ENCODE data around the gene SLC9A9.
"Not testable (repeated sequence)": the region's sequence is repeated elsewhere in the genome, so short reads cannot be mapped to it uniquely, and the experiment has no call there.

Gene SLC9A9

DNA sequence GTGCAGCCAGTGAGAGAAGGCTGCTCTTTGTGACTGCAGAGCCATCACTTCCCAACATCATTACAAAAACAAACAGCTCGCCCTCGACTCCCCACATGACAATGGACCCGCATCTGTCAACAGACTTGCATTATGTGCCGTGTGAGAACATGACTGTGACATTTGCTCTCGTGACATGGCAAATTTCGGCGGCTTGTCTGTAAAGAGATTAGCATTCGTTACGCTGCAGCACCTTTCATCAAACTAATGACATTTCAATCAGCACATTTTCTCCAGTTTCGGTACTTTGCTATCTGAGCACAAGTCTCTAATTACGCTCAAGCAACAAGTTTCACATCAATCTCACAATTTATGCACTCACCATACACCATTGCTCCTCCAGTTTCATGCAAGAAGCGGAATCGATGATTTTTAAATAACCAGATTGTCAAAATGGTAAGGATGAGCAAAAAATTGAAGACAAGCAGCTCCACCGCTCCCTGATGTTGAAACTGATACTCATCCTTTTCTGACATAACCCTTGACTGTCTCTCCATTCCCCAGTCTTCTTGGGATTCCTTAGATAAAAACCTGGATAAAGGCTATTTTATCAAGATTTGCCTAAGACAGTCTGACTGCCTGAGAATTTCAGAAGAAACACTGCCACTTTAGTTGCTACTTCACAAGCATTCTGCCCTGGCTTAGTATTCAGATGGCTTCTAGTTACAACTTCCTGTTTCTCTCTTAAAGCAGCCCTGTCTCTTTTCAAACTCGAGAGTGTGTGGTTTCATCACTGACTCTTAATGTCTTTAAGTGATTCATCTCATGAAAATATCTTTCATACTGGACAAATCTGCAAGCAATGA lies at the start of gene SLC9A9:
Gene SLC9A9 (minus strand): TSS at position 682 of the 845 bp plus-strand sequence. CDS start 146 bp downstream, at position 536.
- peak; percentile 1 for DNase-seq (ENCODE audit: low read depth)

DNA sequence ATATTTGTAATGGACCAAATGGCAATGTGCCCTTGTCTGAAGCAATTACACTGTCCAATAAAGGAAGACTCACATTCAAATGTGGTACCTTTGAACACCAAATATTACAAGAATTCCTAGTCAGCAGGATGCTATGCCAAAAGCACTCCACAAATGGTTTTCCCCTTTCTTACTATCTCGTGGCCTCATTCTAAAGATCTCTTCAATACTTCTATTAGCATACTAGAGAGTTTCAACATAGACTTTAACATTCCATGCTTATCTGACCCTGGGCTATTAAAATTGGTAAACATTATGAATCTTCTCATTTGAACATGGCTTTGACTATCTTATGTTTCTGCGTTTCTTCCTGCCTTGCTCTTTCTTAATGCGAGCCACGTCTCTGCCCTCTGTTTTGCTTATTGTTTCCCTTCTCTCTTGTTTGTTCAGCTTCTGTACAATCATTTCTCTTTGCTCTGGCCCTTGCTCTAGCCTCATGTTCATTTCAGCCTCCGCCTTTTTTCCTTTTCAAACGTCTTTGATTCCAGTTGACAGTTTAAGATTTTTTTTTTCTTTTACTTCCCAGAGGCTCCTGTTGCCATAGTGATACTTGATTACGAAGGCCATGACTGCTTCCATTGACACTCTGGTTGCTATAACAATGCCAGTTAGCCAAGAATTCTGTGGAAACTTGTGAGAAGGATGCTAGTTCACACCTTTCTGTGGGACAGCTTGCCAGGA lies 49.5 kb upstream of the SLC9A9 start:
- DNase-seq (ENCODE audit: low read depth), result no peak

- no peak for DNase-seq (ENCODE audit: low read depth)
These were observed 48.2 kb upstream of the SLC9A9 start for GRCh38 chr3:143896486-143896885.

DNA sequence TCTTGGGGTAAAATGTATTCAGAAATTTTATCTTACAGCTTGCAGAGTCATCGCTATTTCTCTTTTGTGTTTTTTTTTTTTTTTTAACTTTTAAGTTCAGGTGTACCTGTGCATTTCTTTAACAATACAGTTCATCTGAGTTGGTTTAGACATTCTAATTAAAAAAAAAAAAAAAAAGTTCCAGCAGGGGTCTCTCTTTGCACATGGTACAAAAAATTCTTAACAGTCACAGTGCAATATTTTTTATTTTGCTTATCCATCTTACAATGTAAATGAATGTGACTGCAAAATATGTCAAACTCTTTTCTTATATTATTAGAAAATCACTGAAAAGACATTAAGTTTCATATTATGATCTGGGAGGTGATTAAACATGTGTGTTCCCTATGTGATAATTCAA lies 47.5 kb upstream of the SLC9A9 start:
- no peak for DNase-seq (ENCODE audit: low read depth)

GRCh38 chr3:143888846-143889245 lies 40.6 kb upstream of the SLC9A9 start:
- DNase-seq (ENCODE audit: low read depth), result no peak

- DNase-seq (ENCODE audit: low read depth), result no peak
These were observed 39.9 kb upstream of the SLC9A9 start for GRCh38 chr3:143888166-143888565.

GRCh38 chr3:143885780-143886427 lies 37.6 kb upstream of the SLC9A9 start:
- no peak for DNase-seq (ENCODE audit: low read depth)

DNA sequence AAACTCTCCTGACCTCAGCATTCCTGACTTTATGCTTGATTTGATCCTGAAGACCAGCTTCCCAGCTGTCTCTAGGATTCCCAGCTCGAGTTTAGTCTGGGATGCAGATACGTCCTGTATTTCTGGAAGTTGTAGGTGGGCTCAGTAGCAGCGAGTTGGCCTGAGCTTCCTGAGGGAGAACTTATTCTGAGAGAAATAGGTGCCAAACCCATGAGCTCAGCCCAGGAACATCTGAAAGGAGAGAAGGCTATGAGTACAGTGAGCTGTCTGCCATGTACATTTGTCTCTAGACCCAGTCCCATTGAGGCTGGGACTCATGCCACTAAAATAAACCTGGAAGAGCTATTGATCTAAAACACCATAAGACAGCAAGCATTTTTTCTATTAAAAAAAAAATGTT lies 36.6 kb upstream of the SLC9A9 start:
- no peak for DNase-seq (ENCODE audit: low read depth)

GRCh38 chr3:143883151-143883550 lies 34.9 kb upstream of the SLC9A9 start:
- DNase-seq (ENCODE audit: low read depth), result no peak

GRCh38 chr3:143881095-143881494 lies 32.8 kb upstream of the SLC9A9 start:
- DNase-seq (ENCODE audit: low read depth), result no peak

- DNase-seq (ENCODE audit: low read depth), result no peak
These were observed 27.3 kb upstream of the SLC9A9 start for GRCh38 chr3:143875546-143875945.

- not testable (repeated sequence) for DNase-seq (ENCODE audit: low read depth)
These were observed 25.3 kb upstream of the SLC9A9 start for GRCh38 chr3:143873553-143873952.

DNA sequence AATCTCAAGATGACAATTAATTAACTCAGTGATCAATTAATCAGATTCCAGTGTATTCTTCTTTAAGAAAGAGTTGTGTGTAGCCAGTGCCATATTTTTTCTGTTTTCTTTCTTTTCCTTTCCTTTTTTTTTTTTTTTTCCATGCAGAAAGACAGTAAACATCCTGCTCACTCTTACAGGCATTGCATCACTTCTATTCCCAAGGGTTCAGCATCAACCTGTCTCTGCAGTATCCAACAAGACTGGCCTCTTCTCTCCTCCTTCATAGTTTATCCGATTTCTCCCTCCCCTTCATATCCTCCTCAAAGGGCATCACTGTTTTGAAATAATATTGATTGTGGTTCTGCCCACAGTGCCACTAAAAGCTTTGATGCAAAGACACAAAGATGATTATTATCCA lies 17.0 kb upstream of the SLC9A9 start:
- DNase-seq (ENCODE audit: low read depth), result no peak

- no peak for DNase-seq (ENCODE audit: low read depth)
These were observed 11.4 kb upstream of the SLC9A9 start for GRCh38 chr3:143859465-143860203.

DNA sequence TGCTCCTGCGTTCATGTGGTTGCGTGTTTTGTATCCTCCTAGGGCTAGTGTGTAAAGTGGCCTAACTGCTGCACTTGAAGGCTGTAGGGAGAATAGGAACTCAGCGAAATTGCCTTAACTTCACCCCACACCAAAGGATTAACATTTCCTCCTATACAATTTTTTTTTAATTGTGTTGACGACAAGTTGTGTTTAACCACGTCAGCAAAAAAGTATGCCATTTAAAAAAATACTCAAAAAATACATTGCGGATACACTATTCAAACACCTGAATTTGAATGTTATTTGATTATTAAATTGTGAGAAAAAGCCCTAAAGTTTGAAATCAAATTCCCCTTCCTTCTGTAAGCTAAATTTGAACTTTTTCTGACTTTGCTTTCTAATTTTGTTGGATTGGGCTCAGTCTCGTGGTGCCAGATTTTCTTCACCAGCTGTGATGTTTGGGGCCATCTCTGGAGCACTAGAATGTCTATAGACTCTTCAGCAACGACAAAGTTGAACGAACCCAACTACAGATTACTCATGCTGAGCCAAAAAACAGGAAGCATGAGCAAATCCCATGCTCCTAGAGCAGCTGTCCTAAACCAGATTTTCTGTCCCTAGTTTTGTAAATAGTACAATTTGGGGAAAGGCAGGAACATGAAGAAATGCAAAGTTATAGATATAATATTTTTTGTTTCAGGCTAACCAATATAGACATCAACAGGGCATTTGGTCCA lies 8.1 kb upstream of the SLC9A9 start:
- DNase-seq (ENCODE audit: low read depth), result no peak

GRCh38 chr3:143855183-143855582 lies 6.9 kb upstream of the SLC9A9 start:
- DNase-seq (ENCODE audit: low read depth), result no peak

DNA sequence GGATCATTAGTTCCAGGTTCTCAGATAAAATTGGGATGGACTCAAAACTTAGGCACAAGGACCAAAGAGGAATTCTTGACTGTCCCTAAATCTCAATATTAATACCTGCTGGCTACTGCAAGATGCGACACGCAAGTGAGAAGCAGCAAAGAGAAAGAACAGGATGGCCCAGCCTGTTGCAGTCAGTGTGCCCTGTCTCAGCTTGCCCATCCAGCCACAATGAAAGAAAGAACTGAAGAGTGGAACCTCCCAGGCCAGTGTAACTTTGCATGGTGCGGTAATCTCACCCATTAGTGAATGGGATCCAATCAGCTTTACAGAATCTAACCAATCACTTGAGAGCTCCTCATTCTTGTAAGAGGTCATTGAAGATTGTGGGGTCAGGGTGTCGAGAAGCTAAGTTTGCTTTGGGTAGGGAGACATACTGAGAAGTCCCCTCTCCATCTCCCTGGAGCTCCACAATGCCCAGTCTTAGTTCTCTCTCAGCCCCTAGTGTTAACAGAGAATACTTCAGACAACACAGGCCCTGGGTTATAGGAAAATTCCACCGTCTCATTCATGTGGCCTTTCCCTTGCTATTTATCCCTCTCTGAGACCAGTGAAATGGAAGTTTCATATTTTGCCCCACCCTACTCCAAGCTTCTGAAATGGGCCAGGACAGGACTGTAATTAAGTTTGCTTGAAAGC lies 3.2 kb upstream of the SLC9A9 start:
- no peak for DNase-seq (ENCODE audit: low read depth)

GRCh38 chr3:143850877-143851276 lies 2.6 kb upstream of the SLC9A9 start:
- DNase-seq (ENCODE audit: low read depth), result no peak

GRCh38 chr3:143849854-143850549 lies 1.7 kb upstream of the SLC9A9 start:
- DNase-seq (ENCODE audit: low read depth), result no peak

DNA sequence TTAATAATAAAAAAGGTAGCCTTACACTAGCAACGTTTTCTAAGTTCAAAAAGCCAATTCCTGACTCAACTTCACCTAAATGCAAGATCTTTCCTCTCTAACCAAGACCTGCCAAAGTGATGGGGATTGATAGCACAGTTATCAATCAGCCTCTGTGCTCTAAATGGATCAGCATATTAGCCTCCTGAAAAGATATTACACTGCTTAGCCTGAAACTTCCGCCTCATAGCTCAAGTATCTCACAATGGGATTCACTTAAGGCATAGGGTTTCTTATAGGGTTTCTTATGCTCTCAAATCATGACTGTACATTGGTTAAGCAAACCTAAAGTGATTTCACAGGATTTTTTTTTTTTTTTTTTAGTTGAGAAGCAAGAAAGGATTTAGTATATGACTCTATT lies 436 bp upstream of the SLC9A9 start:
- no peak for DNase-seq (ENCODE audit: low read depth)
